SK-N-SH (cell line): ENCODE measurements around the gene AGAP4. TPM values are rescaled to one million over a fixed set of nuclear protein-coding genes. Genes with fewer than 3 reads are reported as not detected.
"Not testable (repeated sequence)": the region's sequence is repeated elsewhere in the genome, so short reads cannot be mapped to it uniquely, and the experiment has no call there.

Experiments
- CTCF ChIA-PET: fragments of 300-600, 350-600 bp; formaldehyde crosslinking; extraction: SDS; loops from one replicate; lab custom pipeline; 2021; lab: Yijun Ruan, JAX
- POLR2A ChIA-PET: fragments of 350-600 bp; sonication (Branson Sonifier 250); formaldehyde crosslinking; extraction: SDS; loops from one replicate; lab custom pipeline; 2020; ENCODE audit warnings: antibody characterized with exemption, inconsistent platforms; lab: Yijun Ruan, JAX
- DNase-seq: peaks from one replicate; pipeline ENCODE4 v3.0.0; 2012
- H2AFZ ChIP-seq: fragments of 200-600 bp; sonication (generic); 2 replicates; pipeline ENCODE4 v1.8.1; 2016; ENCODE audit warnings: antibody characterized with exemption, mild to moderate bottlenecking, low read depth
- H3F3A ChIP-seq: fragments of 200-600 bp; sonication (generic); replicated peaks from 2 replicates; pipeline ENCODE3; 2016; ENCODE audit warnings: antibody characterized with exemption, mild to moderate bottlenecking; ENCODE audit not compliant: insufficient read depth
- H3K27ac ChIP-seq, 2 experiments: fragments of 200-500 bp in 1 of 2; fragments of 200-600 bp in 1 of 2; sonication (Bioruptor generic) in 1 of 2; sonication (generic), shearing (Covaris generic) in 1 of 2; 2 replicates each; pipeline versions ENCODE4 v1.5.1 to v1.6.1; 2014 to 2016; ENCODE audit warnings: low read depth in 2 of 2, inconsistent platforms in 1 of 2, low read length in 1 of 2, mild to moderate bottlenecking in 1 of 2, mixed read lengths in 1 of 2
- H3K27me3 ChIP-seq: fragments of 200-600 bp; sonication (generic), shearing (Covaris generic); 2 replicates; pipeline ENCODE4 v1.6.1; 2016; ENCODE audit warnings: mixed run types; ENCODE audit not compliant: insufficient read depth
- H3K36me3 ChIP-seq, 2 experiments: fragments of 200-500 bp in 1 of 2; fragments of 200-600 bp in 1 of 2; sonication (Bioruptor generic) in 1 of 2; sonication (generic) in 1 of 2; replicated peaks in 1 of 2; 2 replicates each; pipeline versions ENCODE3 to v1.5.1; 2014 to 2016; ENCODE audit warnings: low read length in 1 of 2, mild to moderate bottlenecking in 1 of 2; ENCODE audit not compliant: insufficient read depth in 2 of 2, control insufficient read depth in 1 of 2
- H3K4me1 ChIP-seq, 2 experiments: fragments of 200-500 bp in 1 of 2; fragments of 200-600 bp in 1 of 2; sonication (Bioruptor generic) in 1 of 2; sonication (generic), shearing (Covaris generic) in 1 of 2; 2 replicates each; pipeline versions ENCODE4 v1.5.1 to v1.6.1; 2014 to 2016; ENCODE audit warnings: low read depth in 1 of 2, low read length in 1 of 2, mixed run types in 1 of 2; ENCODE audit not compliant: insufficient read depth in 2 of 2, control insufficient read depth in 1 of 2
- H3K4me2 ChIP-seq: fragments of 200-600 bp; sonication (generic), shearing (Covaris generic); 2 replicates; pipeline ENCODE4 v1.6.1; 2017; ENCODE audit warnings: mixed run types
- H3K4me3 ChIP-seq, 2 experiments: fragments of 200-500 bp in 1 of 2; fragments of 200-600 bp in 1 of 2; sonication (Bioruptor generic) in 1 of 2; sonication (generic), shearing (Covaris generic) in 1 of 2; 2 replicates each; pipeline versions ENCODE4 v1.5.1 to v1.8.1; 2014 to 2016; ENCODE audit warnings: low read depth in 2 of 2, inconsistent platforms in 1 of 2, low read length in 1 of 2, mild to moderate bottlenecking in 1 of 2, mixed read lengths in 1 of 2, moderate library complexity in 1 of 2
- H3K79me2 ChIP-seq: fragments of 200-600 bp; sonication (generic); 2 replicates; pipeline ENCODE4 v1.8.1; 2017; ENCODE audit warnings: mild to moderate bottlenecking; ENCODE audit not compliant: insufficient read depth
- H3K9ac ChIP-seq: fragments of 200-600 bp; sonication (generic); 2 replicates; pipeline ENCODE4 v1.6.1; 2017; ENCODE audit warnings: mixed run types
- H3K9me2 ChIP-seq: fragments of 200-600 bp; sonication (generic); 2 replicates; pipeline ENCODE4 v1.6.1; 2017; ENCODE audit warnings: mixed run types
- H3K9me3 ChIP-seq: fragments of 200-600 bp; sonication (generic); 2 replicates; pipeline ENCODE4 v1.6.1; 2017; ENCODE audit warnings: mixed run types, mild to moderate bottlenecking, moderate library complexity
- H4K20me1 ChIP-seq: fragments of 200-600 bp; sonication (generic); 2 replicates; pipeline ENCODE4 v1.6.1; 2017; ENCODE audit warnings: mild to moderate bottlenecking, mixed run types; ENCODE audit not compliant: insufficient read depth
- WGBS: methylation state at CpG from one replicate; pipeline ENCODE4 v1.1.6; 2017; ENCODE audit warnings: low lambda C conversion rate; 5-methylcytosine and 5-hydroxymethylcytosine counted together
- polyA plus RNA-seq, 3 experiments: library from polyadenylated mRNA; depleted of rRNA; stranded (reverse); fragments of >200 nt; gene quantifications; 2 replicates each; pipeline ENCODE4 v1.2.3, GENCODE V29; 2012

Gene AGAP4
- polyA plus RNA-seq, 1 of the 3 experiments (the other 2 are of a cell fraction): 17.6 TPM

DNA sequence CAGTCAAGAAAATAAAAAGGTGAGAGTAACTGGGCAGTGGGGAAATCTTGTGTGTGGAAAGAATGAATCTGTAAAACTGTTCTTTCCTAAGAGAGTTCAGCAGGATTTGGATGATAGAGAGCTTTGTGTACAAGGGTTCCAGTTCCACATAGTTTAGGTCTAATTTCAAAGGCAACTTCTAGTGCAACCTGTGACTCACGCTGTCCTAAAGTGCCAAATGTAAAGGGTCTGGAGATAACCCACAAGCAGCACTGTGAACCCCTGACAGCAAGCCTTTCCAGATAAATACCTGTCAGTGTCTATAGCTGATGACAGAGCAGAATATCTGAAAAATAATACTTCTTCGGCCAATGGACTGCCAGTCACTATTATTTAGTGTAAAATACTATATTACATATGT is 16.3 kb upstream of the AGAP4 start:
- 68% methylated on average over 2 of the region's 2 CpGs for WGBS
- H3K36me3 ChIP-seq, H3K4me1 ChIP-seq, H3K9me3 ChIP-seq, CTCF ChIA-PET, H3K4me2 ChIP-seq, H3K4me3 ChIP-seq, H3K9me2 ChIP-seq, H3K9ac ChIP-seq, DNase-seq, H2AFZ ChIP-seq, H3K79me2 ChIP-seq, H3F3A ChIP-seq, H3K27ac ChIP-seq, H3K27me3 ChIP-seq, H4K20me1 ChIP-seq, POLR2A ChIA-PET: not testable (repeated sequence)

- H3K9ac ChIP-seq, H3K9me3 ChIP-seq, H3K27ac ChIP-seq, H3F3A ChIP-seq, H3K79me2 ChIP-seq, DNase-seq, H3K9me2 ChIP-seq, H3K36me3 ChIP-seq, POLR2A ChIA-PET, H2AFZ ChIP-seq, H3K4me1 ChIP-seq, H3K4me3 ChIP-seq, H3K4me2 ChIP-seq, CTCF ChIA-PET, H3K27me3 ChIP-seq, H4K20me1 ChIP-seq: not testable (repeated sequence)
- 100% methylated on average over 4 of the region's 4 CpGs for whole genome bisulfite sequencing
These were observed 10.6 kb upstream of the AGAP4 start for GRCh38 chr10:45857931-45858330.

GRCh38 chr10:45848467-45848866 is 1.2 kb upstream of the AGAP4 start:
- H2AFZ ChIP-seq, H3K79me2 ChIP-seq, H3K4me3 ChIP-seq, H3K4me2 ChIP-seq, DNase-seq, H3K36me3 ChIP-seq, H3K9ac ChIP-seq, H3K4me1 ChIP-seq, H4K20me1 ChIP-seq, H3K9me2 ChIP-seq, POLR2A ChIA-PET, CTCF ChIA-PET, H3F3A ChIP-seq, H3K27me3 ChIP-seq, H3K27ac ChIP-seq, H3K9me3 ChIP-seq: not testable (repeated sequence)
- 83% methylated on average over 1 of the region's 3 CpGs for WGBS

- H3K79me2 ChIP-seq, H3K4me1 ChIP-seq, POLR2A ChIA-PET, H3K9me2 ChIP-seq, H3K27me3 ChIP-seq, H2AFZ ChIP-seq, H3K9me3 ChIP-seq, CTCF ChIA-PET, H4K20me1 ChIP-seq, H3K27ac ChIP-seq, H3F3A ChIP-seq, H3K4me2 ChIP-seq, H3K9ac ChIP-seq, H3K4me3 ChIP-seq, H3K36me3 ChIP-seq, DNase-seq: not testable (repeated sequence)
- 77% methylated on average over 2 of the region's 2 CpGs for WGBS
These were observed 24.4 kb downstream of the AGAP4 start for GRCh38 chr10:45822918-45823317.

DNA sequence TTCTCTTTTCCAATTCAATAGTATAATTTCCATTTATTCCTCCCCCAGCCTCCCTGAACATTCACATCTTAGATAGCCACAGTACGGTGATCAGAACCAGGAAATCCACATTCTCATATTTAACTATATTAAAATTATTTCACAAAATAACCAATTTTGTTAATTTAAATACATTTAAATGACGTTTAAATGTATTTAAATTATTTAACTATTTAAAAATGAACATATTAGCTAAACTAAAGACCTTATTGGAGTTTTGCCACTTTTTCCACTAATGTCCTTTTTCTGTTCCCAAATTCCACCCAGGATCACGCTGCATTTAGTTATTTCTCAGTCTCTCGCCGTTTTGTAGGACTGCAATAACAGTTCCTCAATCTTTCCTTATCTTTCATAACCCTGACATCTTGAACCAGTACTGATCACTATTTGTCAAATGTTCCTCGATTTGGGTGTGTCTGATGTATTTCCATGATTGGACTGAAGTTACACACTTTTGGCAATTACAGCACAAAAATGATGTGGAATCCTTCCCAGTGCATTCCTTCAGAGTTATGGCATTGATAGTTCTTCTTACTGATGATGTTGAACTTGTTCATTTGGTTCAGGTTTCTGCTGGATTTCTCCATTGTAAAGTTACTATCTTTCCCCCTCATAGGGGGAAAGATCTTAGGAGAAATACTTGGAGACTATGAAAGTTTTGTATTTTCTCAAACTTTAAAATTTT is 27.0 kb downstream of the AGAP4 start:
- H3K9ac ChIP-seq, DNase-seq: not testable (repeated sequence)
- WGBS: 85% methylated on average over 6 of the region's 6 CpGs

More for the DNA sequence above, 27.0 kb downstream of the AGAP4 start:
- H3K9me3 ChIP-seq, H3K4me3 ChIP-seq, H3K27me3 ChIP-seq, H3K27ac ChIP-seq, H3K4me1 ChIP-seq, CTCF ChIA-PET, H3K79me2 ChIP-seq, H3K36me3 ChIP-seq, H3K4me2 ChIP-seq, POLR2A ChIA-PET, H2AFZ ChIP-seq, H3F3A ChIP-seq, H4K20me1 ChIP-seq, H3K9me2 ChIP-seq: not testable (repeated sequence)
